ENCODE results near the gene MYOM3.

MYOM3 gene

DNA sequence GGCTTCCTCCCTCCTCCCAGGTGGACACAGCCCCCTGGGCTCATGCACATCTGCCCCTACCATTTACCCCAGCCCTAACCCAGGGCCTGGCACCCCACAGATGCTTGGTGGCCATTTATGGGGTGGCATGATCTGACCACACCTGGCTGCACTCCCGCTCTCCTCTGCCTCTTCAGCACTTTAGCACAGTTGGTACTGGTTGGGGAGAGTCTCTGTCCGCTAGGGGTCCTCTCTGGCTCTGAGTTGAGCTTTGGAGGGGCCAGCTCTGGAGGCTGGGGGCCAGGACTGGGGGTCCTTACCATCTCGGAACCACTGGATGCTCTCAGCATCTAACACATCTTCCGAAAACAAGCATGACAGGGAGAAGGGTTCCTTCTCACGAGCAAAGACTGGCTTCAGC, 17.4 kb downstream of the MYOM3 start:
- Histone ChIP-seq H3K4me1 (ENCODE audit: low read length) (no peaks in the 10 kb centered on the region), H4K20me1 (ENCODE audit: insufficient read depth, low read length) (no peaks in the 10 kb centered on the region), H3K4me3 (ENCODE audit: low read length) (no peak overlapping the region), H3K79me2 (ENCODE audit: low read length) (no peaks in the 10 kb centered on the region), H3K9me2 (replicated peaks; ENCODE audit: insufficient read depth, low read length) (no peaks in the 10 kb centered on the region), H3K9ac (ENCODE audit: low read length) (no peak overlapping the region), H3K4me2 (ENCODE audit: low read depth, low read length) (no peak overlapping the region), H3K27ac (ENCODE audit: low read length) (no peak overlapping the region), H3K9me3 (replicated peaks; ENCODE audit: insufficient read depth, low read length) (no peaks in the 10 kb centered on the region), H2AFZ (ENCODE audit: low read length) (no peak overlapping the region), H3F3A (ENCODE audit: insufficient read depth, low read length) (no peaks in the 10 kb centered on the region), H3K27me3 (replicated peaks; ENCODE audit: insufficient read depth, low read length) (no peaks in the 10 kb centered on the region), H3K36me3 (replicated peaks; ENCODE audit: insufficient read depth, low read length) (no peaks in the 10 kb centered on the region)
- DNase-seq = no peak
- no peak for TF ChIP-seq EZH2phosphoT487 (IDR thresholded peaks at IDR 0.05; ENCODE audit: low read length)

DNA sequence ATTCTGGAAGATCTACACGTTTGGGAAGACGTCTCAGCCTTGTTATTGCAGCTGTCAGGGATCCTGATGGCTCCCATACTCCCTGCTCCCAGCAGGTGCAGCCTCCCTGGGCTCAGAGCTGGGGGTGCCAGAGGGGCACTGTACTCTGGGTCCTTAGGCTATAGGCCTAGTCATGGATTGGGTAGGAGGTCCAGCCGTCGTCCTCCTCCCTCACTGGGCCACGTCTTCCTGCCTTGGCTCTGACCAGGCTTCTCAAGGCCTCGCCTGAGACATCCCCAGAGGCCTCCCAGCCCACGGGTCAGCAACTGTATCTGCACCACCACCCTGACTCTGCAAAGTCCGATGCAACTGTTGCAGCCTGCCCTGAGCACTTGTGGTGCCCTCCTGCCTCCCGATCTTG, 18.2 kb downstream of the MYOM3 start:
- DNase-seq = no peak
- Histone ChIP-seq H3K9me3 (replicated peaks; ENCODE audit: insufficient read depth, low read length) (no peaks in the 10 kb centered on the region), H4K20me1 (ENCODE audit: insufficient read depth, low read length) (no peaks in the 10 kb centered on the region), H3K4me2 (ENCODE audit: low read depth, low read length) (no peak overlapping the region), H3K79me2 (ENCODE audit: low read length) (no peaks in the 10 kb centered on the region), H3K9me2 (replicated peaks; ENCODE audit: insufficient read depth, low read length) (no peaks in the 10 kb centered on the region), H3F3A (ENCODE audit: insufficient read depth, low read length) (no peaks in the 10 kb centered on the region), H3K27me3 (replicated peaks; ENCODE audit: insufficient read depth, low read length) (no peaks in the 10 kb centered on the region), H3K27ac (ENCODE audit: low read length) (no peak overlapping the region), H3K36me3 (replicated peaks; ENCODE audit: insufficient read depth, low read length) (no peaks in the 10 kb centered on the region), H2AFZ (ENCODE audit: low read length) (no peak overlapping the region), H3K9ac (ENCODE audit: low read length) (no peak overlapping the region), H3K4me3 (ENCODE audit: low read length) (no peak overlapping the region), H3K4me1 (ENCODE audit: low read length) (no peaks in the 10 kb centered on the region)
- no peak for TF ChIP-seq CTCF (IDR thresholded peaks at IDR 0.05; ENCODE audit: low read length)
- no peak for TF ChIP-seq EZH2 (optimal IDR thresholded peaks at IDR 0.05; ENCODE audit: low read depth, low read length)
- TF ChIP-seq EZH2phosphoT487 (IDR thresholded peaks at IDR 0.05; ENCODE audit: low read length) = no peak

GRCh38 chr1:24092979-24093378, 19.0 kb downstream of the MYOM3 start:
- H3K9ac ChIP-seq (ENCODE audit: low read length) = no peak overlapping the region
- no peaks in the 10 kb centered on the region for H3K79me2 ChIP-seq (ENCODE audit: low read length)
- no peaks in the 10 kb centered on the region for H3K4me1 ChIP-seq (ENCODE audit: low read length)
- H3K27me3 ChIP-seq (replicated peaks; ENCODE audit: insufficient read depth, low read length) = no peaks in the 10 kb centered on the region
- no peaks in the 10 kb centered on the region for H3K36me3 ChIP-seq (replicated peaks; ENCODE audit: insufficient read depth, low read length)
- H3K9me2 ChIP-seq (replicated peaks; ENCODE audit: insufficient read depth, low read length) = no peaks in the 10 kb centered on the region
- H3F3A ChIP-seq (ENCODE audit: insufficient read depth, low read length) = no peaks in the 10 kb centered on the region
- no peaks in the 10 kb centered on the region for H3K9me3 ChIP-seq (replicated peaks; ENCODE audit: insufficient read depth, low read length)
- H4K20me1 ChIP-seq (ENCODE audit: insufficient read depth, low read length) = no peaks in the 10 kb centered on the region
- H3K27ac ChIP-seq (ENCODE audit: low read length) = no peak overlapping the region
- H2AFZ ChIP-seq (ENCODE audit: low read length) = no peak overlapping the region
- DNase-seq = no peak
- TF ChIP-seq EZH2phosphoT487 (IDR thresholded peaks at IDR 0.05; ENCODE audit: low read length) (no peak), CTCF (IDR thresholded peaks at IDR 0.05; ENCODE audit: low read length) (no peak), EZH2 (optimal IDR thresholded peaks at IDR 0.05; ENCODE audit: low read depth, low read length) (no peak)
- no peak overlapping the region for H3K4me2 ChIP-seq (ENCODE audit: low read depth, low read length)
- H3K4me3 ChIP-seq (ENCODE audit: low read length) = no peak overlapping the region

- Histone ChIP-seq H3K27ac (ENCODE audit: low read length) (no peak overlapping the region), H3K27me3 (replicated peaks; ENCODE audit: insufficient read depth, low read length) (no peaks in the 10 kb centered on the region), H3K4me1 (ENCODE audit: low read length) (no peaks in the 10 kb centered on the region), H3K4me3 (ENCODE audit: low read length) (no peak overlapping the region), H2AFZ (ENCODE audit: low read length) (no peak overlapping the region), H3K36me3 (replicated peaks; ENCODE audit: insufficient read depth, low read length) (no peaks in the 10 kb centered on the region), H3K9me2 (replicated peaks; ENCODE audit: insufficient read depth, low read length) (no peaks in the 10 kb centered on the region), H3K9me3 (replicated peaks; ENCODE audit: insufficient read depth, low read length) (no peaks in the 10 kb centered on the region), H3K4me2 (ENCODE audit: low read depth, low read length) (no peak overlapping the region), H4K20me1 (ENCODE audit: insufficient read depth, low read length) (no peaks in the 10 kb centered on the region), H3F3A (ENCODE audit: insufficient read depth, low read length) (no peaks in the 10 kb centered on the region), H3K79me2 (ENCODE audit: low read length) (no peaks in the 10 kb centered on the region), H3K9ac (ENCODE audit: low read length) (no peak overlapping the region)
- TF ChIP-seq EZH2phosphoT487 (IDR thresholded peaks at IDR 0.05; ENCODE audit: low read length) (no peak), CTCF (IDR thresholded peaks at IDR 0.05; ENCODE audit: low read length) (no peak), EZH2 (optimal IDR thresholded peaks at IDR 0.05; ENCODE audit: low read depth, low read length) (no peak)
- DNase-seq = no peak
Measured at GRCh38 chr1:24091971-24092482, 19.9 kb downstream of the MYOM3 start.
